LNCaP clone FGC (cell line): ENCODE measurements around the gene IGF1.

Experiments
- DNase-seq: peaks from one replicate; pipeline ENCODE4 v3.0.0-alpha.2; 2011; ENCODE audit warnings: low read depth
- H3K4me3 ChIP-seq: 2 replicates; pipeline ENCODE4 v1.5.1; 2011; ENCODE audit warnings: mild to moderate bottlenecking, low read depth, low read length, control low read depth
- TF ChIP-seq, protein P1 (sequence below): IDR thresholded peaks from 2 replicates; pipeline ENCODE4 v1.5.1; 2012; ENCODE audit warnings: mild to moderate bottlenecking; ENCODE audit not compliant: control insufficient read depth, insufficient read depth; ENCODE audit errors: extremely low read depth

Gene IGF1

DNA sequence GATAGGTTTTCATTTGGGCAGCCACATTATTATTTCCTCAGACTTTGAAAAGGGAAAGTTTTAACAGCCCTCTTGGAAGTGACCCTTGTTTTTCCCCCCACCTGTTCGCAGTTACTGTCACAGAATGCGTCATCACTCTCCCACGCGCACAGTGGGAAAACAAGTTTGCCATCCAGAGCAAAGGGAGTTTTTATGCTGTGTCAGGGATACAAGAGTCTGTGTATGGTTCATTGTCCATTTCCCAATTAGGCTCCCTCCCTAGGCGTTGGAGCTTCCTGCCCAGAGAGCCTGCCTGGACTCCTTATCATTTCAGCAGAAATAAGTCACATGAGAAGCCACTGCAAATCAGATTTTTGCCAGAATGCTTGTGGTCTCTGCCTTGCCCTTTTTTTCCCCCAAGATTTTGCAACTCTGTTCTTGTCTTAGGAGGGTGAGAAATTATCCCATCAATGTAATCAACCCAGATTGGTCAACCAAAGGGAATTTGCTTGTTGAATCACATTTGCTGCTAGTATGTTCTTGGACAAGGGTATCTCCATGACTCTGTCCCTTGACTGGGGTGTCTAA lies 104.1 kb downstream of the IGF1 start:
- no peak for DNase-seq
- H3K4me3 ChIP-seq: no peak overlapping the region
- TF ChIP-seq, protein P1, sequence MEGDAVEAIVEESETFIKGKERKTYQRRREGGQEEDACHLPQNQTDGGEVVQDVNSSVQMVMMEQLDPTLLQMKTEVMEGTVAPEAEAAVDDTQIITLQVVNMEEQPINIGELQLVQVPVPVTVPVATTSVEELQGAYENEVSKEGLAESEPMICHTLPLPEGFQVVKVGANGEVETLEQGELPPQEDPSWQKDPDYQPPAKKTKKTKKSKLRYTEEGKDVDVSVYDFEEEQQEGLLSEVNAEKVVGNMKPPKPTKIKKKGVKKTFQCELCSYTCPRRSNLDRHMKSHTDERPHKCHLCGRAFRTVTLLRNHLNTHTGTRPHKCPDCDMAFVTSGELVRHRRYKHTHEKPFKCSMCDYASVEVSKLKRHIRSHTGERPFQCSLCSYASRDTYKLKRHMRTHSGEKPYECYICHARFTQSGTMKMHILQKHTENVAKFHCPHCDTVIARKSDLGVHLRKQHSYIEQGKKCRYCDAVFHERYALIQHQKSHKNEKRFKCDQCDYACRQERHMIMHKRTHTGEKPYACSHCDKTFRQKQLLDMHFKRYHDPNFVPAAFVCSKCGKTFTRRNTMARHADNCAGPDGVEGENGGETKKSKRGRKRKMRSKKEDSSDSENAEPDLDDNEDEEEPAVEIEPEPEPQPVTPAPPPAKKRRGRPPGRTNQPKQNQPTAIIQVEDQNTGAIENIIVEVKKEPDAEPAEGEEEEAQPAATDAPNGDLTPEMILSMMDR: no peak

DNA sequence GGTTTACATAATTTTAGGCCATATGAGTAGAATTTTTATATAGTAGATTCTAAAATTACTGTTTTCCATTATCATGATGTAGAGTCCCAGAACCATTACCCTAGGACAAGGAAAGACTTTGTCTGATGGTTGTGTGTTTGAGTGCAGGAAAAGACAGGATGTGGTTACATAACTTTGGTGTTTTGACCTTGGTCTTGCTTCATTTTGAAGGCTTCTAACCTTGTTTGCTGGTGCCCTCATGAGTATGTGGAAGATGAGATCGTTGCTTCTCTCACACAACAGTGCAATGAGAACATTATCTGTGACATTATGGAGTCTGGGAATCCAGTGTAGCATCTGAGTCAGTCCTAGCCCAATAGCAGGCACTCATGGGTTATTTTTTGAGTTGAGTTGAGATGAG lies 106.2 kb downstream of the IGF1 start:
- no peak overlapping the region for H3K4me3 ChIP-seq
- DNase-seq: no peak
- TF ChIP-seq, protein P1: no peak

DNA sequence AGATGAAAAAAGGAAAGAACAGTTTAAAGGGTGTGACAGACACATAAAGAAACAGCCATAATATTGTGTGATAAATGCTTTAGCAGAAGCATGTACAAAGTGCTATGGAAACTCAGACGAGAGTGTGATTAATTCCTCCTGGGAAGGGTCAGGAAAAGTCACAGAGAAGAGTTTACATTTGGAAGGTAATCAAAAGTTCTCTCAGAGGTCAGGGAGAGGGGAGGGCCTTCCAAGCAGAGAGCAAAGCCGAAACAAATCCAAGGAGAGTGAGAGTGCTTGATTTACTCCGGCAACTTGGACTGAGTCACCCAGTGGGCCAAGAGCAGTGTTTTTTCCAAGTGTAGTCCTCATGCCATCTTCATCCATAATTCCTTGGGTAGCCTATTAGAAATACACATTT lies 108.3 kb downstream of the IGF1 start:
- DNase-seq: no peak
- no peak overlapping the region for H3K4me3 ChIP-seq
- TF ChIP-seq, protein P1: no peak

DNA sequence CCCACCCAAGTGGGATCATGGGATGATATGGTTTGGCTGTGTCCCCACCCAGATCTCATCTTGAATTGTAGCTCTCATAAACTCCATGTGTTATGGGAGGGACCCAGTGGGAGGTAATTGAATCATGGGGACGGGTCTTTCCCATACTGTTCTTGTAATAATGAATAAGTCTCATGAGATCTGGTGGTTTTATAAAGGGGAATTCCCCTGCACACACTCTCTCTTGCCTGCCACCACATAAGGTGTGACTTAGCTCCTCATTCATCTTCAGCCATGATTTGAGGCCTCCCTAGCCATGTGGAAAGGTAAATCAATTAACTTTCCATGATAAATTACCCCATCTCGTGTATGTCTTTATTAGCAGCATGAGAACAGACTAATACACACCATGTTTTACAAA lies 109.2 kb downstream of the IGF1 start:
- no peak for DNase-seq

DNA sequence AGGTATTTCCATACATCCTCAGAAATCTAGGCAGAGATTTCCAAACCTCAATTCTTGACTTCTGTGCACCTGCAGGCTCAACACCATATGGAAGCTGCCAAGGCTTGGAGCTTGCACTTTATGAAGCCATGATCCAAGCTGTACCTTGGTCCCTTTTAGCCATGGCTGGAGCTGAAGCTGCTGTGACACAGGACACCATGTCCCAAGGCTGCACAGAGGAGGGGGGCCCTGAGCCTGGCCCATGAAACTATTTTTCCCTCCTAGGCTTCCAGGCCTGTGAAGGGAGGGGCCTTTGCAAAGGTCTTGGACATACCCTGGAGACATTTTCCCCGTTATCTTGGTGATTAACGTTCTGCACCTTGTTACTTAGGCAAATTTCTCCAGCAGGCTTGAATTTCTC lies 110.5 kb downstream of the IGF1 start:
- DNase-seq: no peak
- TF ChIP-seq, protein P1: no peak
- no peak overlapping the region for H3K4me3 ChIP-seq

More for the DNA sequence above, 109.2 kb downstream of the IGF1 start:
- TF ChIP-seq, protein P1: no peak
- H3K4me3 ChIP-seq: no peak overlapping the region

DNA sequence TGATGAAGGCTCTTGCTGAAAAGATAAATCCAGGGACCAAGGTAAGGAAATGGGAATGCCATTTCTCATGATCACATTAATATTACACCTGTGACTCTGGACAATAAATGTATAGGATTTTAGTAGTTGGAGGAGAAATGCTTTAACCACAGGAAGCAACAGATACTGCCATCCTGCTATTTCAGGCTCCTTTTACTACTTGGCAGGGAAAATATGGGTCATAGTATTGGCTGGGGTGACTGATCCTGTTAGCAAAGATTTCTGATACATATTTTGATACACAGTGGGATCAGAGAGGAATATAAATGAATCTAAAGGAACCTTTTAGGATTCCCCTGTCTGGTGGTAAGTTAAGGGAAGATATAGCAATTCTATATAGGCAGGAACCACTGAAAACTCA lies 115.0 kb downstream of the IGF1 start:
- TF ChIP-seq, protein P1: no peak
- no peak overlapping the region for H3K4me3 ChIP-seq
- no peak for DNase-seq

DNA sequence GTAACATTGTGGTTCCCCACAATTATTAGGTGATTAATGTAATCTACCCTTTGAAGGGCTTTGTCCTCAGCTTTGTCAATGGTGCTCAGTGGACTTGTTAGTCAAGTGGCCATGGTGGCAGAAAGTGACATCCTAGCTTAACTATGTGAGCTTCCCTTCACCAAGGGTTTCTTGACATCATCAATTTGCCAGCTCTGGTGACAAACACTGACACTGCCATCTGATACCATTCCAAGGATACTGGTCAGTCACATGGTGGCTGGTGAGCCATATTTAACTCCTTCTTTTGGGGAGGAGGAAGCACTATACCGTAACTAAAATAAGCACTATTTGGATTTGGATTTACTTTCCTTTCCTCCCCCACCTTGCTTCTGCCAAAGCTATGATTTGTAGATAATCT lies 115.7 kb downstream of the IGF1 start:
- H3K4me3 ChIP-seq: no peak overlapping the region
- no peak for DNase-seq
- TF ChIP-seq, protein P1: no peak
